LNCaP clone FGC (cell line): ENCODE measurements around the gene CXorf51A.
"Not testable (repeated sequence)": the region's sequence is repeated elsewhere in the genome, so short reads cannot be mapped to it uniquely, and the experiment has no call there.

Experiments used
- DNase-seq: peaks from one replicate; pipeline ENCODE4 v3.0.0-alpha.2; 2011; ENCODE audit warnings: low read depth
- H3K4me3 ChIP-seq: 2 replicates; pipeline ENCODE4 v1.5.1; 2011; ENCODE audit warnings: mild to moderate bottlenecking, low read depth, low read length, control low read depth
- TF ChIP-seq, protein P1 (sequence below): IDR thresholded peaks from 2 replicates; pipeline ENCODE4 v1.5.1; 2012; ENCODE audit warnings: mild to moderate bottlenecking; ENCODE audit not compliant: control insufficient read depth, insufficient read depth; ENCODE audit errors: extremely low read depth

CXorf51A gene

DNA sequence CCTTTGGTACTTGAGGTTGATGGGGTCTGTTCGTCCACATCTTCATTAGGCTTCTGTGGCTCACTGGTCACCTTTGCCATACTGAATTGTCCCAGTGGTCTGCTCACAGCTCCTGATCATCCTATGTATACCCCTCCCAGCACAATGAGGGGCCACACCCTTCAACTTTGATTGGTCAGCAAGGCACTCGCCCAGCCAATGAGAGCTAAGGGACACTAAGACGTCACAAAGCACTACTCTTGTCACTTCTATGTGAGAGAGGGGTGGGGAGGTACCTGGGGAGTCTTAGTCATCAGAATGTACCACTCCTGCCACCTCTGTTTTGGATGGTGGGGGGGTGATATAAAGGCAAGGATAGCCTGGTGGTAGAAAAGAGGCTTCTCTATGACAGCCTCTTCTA, at the start of gene CXorf51A:
TSS of gene CXorf51A (minus strand) at position 101 of the 400 bp plus-strand sequence. CDS start at position 80, 21 bp downstream.
- not testable (repeated sequence) for H3K4me3 ChIP-seq, DNase-seq

DNA sequence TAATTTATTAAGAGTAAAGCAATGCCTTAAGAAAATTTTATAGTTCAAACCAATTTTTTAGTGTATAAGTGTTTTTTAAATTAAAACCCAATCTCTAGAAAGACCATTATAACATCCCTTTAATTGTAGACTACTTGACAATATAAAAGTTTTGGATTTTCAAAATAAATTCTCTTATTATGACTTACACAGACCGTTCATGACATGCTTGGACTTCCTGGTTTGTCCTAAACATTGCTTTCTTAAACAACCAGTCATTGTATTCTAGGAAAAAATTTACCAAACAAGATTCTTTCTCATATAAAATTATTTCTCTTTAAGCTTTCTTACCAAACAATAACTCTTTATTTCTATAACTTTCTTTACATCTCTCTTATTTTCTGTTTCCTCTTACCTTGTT, 49.0 kb upstream of the CXorf51A start:
- DNase-seq = no peak
- TF ChIP-seq, protein P1, sequence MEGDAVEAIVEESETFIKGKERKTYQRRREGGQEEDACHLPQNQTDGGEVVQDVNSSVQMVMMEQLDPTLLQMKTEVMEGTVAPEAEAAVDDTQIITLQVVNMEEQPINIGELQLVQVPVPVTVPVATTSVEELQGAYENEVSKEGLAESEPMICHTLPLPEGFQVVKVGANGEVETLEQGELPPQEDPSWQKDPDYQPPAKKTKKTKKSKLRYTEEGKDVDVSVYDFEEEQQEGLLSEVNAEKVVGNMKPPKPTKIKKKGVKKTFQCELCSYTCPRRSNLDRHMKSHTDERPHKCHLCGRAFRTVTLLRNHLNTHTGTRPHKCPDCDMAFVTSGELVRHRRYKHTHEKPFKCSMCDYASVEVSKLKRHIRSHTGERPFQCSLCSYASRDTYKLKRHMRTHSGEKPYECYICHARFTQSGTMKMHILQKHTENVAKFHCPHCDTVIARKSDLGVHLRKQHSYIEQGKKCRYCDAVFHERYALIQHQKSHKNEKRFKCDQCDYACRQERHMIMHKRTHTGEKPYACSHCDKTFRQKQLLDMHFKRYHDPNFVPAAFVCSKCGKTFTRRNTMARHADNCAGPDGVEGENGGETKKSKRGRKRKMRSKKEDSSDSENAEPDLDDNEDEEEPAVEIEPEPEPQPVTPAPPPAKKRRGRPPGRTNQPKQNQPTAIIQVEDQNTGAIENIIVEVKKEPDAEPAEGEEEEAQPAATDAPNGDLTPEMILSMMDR = no peak

DNA sequence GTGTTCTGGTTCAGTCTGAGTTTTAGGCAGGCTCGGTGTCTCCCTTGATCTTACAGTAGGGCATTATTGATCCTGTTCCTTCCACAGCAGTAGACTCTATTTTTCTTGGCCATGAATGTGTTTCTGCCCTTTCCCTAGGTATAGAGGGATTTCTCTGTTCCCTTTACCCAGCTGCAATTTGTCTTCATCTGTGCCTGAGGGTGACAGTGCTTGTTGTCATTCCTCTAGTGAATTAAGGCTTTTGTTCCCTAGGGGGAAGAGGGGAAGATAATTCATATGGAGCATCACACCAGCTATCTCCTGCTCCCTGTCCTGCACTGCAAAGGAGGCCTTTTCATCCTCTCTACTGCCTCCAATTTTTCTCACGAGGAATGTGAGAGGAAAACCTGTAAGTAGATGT, 39.7 kb upstream of the CXorf51A start:
- TF ChIP-seq, protein P1 = no peak
- no peak for DNase-seq
- H3K4me3 ChIP-seq = no peak overlapping the region

More for the DNA sequence above, 49.0 kb upstream of the CXorf51A start:
- no peak overlapping the region for H3K4me3 ChIP-seq

DNA sequence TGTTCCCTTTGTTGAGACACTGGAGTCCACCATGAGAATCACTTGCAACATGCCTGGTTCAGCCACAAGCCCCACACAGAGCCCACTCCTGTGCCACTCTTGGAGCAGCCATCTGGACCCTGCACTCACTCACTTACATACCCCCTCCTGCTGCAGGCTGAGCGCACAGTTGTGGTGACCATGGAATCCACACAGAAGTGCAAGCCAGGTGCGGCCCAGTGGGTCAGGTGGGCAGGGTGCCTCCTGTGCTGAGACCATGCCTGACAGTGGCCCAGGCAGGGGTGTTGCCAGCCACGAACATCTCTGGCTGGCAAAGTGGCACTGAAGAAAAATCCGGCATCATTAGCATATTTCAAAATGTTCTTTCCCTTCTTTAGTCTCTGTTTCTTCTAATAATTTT, 17.4 kb upstream of the CXorf51A start:
- H3K4me3 ChIP-seq = no peak overlapping the region
- DNase-seq = no peak
- TF ChIP-seq, protein P1 = no peak

DNA sequence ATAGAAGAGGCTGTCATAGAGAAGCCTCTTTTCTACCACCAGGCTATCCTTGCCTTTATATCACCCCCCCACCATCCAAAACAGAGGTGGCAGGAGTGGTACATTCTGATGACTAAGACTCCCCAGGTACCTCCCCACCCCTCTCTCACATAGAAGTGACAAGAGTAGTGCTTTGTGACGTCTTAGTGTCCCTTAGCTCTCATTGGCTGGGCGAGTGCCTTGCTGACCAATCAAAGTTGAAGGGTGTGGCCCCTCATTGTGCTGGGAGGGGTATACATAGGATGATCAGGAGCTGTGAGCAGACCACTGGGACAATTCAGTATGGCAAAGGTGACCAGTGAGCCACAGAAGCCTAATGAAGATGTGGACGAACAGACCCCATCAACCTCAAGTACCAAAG, 5.1 kb downstream of the CXorf51A start, which contains the start of gene CXorf51B:
TSS of gene CXorf51B (plus strand) at position 301 of the 400 bp plus-strand sequence. CDS start at position 322, 21 bp downstream.
- H3K4me3 ChIP-seq, DNase-seq: not testable (repeated sequence)
